Posterior vena cava (tissue), 2 donors: ENCODE results near the gene NOC4L. TPM values are rescaled to one million over a fixed set of nuclear protein-coding genes. Genes with fewer than 3 reads are reported as not detected.
"Not testable (repeated sequence)": the region's sequence is repeated elsewhere in the genome, so short reads cannot be mapped to it uniquely, and the experiment has no call there.

Experiments
- DNase-seq: peaks from one replicate; pipeline ENCODE4 v3.0.0-alpha.2; 2020; ENCODE audit warnings: low spot score
- intact Hi-C, 2 donors: fragments of 100-400 bp; cut with DNase I; formaldehyde crosslinking; loops; one replicate each; pipeline versions ENCODE4 v1.14.1 to v1.14.2; 2022 to 2023
- total RNA-seq, 2 donors: library from RNA; stranded (reverse); fragmentation: NEBNext Ultra II Directional; extraction: Animal tissue kit (Norgen Biotek cat#: 25700); gene quantifications; one replicate each; pipeline ENCODE4 v1.2.1, GENCODE V29; 2021
- donor health status: DM: yes; HTN: yes; CAD: no.
- donor health status: DM: yes; HTN: yes; CAD: no.

The NOC4L gene
- total RNA-seq, 2 donors from 2014 or later, result 11.2 to 13.6 TPM

DNA sequence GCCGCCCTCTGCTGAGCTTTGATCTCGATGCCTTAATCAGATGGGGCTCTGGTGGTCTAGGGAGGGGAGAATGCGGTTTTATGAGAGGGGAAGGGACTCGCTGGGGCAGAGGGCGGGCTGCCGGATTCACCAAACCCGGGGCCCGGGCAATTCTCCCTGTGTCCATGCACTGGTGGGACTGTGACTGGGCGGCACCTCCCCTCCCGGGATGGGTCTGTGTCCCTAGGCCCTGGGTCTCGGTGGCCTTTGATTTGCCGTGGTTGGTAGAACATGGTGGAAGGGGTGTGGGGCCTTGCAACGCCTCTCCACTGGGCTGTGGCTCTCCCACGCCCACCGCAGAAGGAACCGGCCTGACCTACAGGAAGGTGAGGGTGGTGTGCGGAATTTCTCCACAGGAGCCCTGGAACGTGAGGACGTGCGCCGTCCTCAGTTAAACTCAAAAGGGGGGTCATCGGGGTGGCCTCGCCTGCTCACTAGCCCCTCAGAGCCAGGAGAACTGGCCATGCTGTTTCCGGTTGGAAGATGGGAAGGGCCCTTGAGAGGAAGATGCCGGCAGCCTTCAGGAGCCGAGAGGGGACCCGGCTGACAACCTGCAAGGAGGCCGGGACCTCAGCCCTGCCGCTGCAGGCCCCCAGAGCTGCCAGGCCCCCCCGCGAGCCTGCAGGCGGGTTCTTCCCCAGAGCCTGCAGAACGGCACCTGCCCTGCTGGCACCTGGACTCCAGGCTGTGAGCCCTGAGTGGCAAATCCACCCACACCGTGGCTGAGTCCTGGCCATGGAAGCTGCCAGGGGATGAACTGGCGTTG is 43.6 kb downstream of the NOC4L start:
- no peak for DNase-seq
- intact Hi-C loops, result no loop called here

DNA sequence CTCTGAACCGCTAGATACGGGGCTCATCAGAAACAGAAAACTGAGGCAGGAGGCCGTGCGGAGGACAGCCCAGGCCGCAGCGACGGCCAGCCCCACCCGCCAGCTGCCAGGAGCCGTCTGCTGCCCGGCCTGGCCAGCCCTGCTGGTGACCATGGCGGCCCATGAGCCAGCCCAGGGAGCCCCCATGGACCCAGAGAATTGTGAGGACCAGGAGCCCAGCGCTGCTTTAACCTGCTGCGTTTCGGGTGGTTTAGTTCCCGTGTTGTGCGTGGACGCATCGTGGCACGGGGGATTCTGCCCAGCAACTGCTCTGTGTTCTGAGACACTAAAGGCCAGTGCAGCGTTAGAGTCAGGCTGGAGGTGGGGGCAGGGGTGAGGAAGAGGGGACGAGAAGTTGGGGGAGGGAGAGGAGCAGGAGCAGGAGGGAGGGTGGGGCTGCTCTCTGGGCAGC is 44.2 kb downstream of the NOC4L start:
- no peak for DNase-seq

DNA sequence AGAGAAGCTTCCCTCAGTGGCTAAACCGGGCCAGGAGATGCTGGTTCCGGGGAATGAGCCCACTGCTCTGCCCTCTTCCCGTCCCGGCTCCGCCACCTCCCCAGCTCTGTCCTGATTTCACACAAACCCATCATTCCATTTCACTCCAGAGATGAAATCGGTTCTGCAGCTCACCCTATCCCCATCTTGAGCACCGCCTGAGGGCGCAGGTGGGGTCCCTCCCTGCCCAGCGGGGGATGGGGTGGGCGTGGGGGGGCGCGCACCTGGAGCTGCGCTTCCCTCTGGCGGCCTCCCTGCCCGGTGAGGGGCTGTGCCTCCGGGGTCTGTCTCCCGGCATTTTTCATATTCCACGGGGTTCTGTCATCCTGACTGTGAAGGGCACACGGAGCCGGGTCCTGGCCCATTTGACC is 44.7 kb downstream of the NOC4L start:
- intact Hi-C loops, result no loop called here

More for the DNA sequence above, 44.2 kb downstream of the NOC4L start:
- intact Hi-C loops, result no loop called here

DNA sequence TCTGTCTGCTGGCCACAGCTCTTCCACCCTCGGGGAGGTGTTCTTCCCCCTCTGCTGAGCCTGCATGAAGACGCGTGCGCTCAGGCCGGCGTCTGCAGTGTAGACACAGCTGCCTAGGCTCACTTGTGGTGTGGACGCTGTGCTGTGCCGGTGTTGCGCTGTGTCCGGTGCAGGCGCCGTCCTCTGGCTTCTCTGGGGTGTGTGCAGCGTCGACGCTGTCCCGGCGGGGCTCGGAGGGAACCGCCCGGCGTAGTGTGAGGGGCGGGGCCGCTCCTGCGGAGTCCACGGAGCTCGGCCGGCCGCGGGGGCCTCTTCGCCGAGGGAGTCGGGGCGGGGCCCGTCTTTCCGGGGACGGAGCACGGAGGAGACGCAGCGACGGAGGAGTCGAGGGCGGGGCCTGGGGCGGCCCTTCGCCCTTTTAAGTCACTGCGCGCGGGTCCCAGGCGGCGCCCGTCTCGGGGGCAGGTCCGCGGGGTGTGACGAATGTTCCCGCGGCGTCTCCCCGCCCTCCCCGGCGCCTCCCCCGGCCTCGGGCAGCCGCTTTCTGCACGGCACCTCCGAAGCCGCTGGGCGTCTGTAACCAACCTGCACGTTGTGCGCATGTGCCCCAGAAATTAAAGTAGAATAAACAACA is 45.2 kb downstream of the NOC4L start:
- intact Hi-C loops, result no loop called here

More for the DNA sequence above, 44.7 kb downstream of the NOC4L start:
- DNase-seq, result no peak

DNA sequence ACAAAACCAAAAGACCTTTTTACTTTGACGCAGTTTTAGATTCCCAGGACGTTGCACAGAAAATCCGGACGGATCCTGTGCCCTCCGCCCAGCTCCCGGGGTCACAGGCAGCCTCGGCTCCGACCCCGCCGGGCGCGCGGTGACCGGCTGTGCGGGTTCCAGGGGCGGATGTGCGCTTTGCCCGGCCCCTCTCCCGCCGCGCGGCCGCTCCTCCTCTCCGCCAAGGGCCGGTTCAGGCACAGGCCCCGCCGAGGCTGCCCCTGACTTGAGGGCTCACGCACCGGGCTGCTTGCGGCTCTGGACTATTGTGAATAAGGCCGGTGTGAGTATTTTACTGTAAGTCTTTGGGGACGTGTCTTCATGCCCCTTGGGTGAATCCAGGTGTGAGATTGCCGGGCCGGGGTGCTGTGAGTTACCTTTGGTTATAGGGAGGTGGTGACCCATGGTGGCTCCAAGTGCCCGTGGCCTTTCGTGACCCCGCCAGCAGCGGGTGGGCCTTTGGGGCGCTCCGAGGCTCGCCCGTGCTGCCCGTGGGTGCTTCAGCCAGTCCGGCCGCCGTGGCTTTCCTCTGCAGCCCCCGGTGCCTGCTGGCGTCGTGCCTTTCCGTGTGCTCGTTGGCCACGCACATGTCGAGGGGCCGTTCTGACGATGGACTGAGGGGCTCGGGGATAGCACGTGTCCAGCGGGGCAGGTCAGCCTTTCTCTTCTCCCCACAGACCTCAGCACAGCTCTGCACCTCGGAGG is 45.9 kb downstream of the NOC4L start:
- intact Hi-C loops, result no loop called here
- no peak for DNase-seq

More for the DNA sequence above, 45.2 kb downstream of the NOC4L start:
- DNase-seq, result peak; percentile 97

DNA sequence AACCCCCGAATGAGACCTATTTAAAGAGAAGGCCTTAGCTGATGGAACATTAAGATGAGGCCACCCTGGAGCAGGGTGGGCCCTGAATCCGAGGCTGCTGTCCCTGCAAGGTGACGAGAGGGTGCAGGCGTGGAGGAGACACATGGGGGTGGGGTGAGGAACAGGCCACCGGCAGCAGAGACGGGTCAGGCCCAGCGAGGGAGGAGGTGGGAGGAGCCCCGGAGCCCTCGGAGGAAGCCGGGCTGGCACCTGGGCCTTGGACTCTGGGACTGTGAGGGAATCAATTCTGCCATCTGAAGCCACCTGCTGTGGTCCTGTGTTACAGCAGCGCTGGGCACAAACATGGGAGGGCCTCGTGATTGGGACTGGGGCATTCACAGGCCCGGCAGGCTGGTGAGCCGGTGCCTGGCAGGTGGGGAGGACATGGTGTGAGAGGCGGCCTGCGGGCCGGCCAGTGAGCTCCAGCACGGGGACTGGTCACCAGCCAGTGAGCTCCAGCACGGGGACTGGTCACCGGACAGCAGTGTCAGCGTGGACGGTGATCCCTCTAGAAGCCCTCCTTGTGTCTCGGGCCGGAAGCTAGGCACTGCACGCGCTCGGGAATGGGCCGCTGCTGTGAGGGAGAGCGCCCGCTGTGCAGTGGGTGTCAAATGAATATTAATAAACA is 46.7 kb downstream of the NOC4L start:
- DNase-seq, result no peak
- intact Hi-C loops, result no loop called here

DNA sequence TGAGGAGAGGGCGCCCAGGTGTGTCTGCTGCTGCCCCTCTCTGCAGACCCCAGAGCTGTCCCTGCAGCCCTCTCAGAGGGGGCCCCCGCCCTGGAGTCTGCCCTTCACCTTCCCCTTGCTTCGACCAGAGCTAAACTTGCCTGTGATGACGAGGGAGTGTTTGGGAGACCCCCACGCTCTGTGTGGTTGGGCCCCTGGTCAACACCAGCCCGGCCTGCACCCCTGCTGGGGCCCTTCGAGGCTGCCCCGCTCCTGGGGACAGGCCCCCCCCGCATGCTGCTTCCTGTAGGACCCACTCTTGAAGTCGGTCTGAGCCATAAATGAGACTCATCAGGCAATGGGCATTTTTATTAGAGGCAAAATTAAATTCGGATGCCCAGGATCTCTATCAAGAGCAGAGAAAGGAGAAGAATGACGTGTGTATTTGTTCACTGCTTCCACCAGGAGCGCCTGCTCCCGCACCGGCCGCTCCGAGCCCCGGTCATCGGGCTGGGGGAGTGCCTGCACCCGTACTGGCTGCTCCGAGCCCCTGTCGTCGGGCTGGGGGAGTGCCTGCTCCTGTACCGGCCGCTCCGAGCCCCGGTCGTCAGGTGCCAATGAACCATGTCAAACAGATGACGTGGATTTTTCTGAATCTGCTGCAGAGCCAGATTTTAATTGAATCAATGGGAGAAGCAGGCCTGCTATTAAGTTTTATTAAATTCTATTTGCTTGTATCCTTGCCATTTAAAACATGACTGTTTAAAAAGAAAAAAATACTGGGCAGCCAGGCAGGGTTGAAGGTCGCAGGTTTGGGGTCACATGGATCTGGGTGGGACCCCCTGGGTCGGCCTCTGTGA is 47.7 kb downstream of the NOC4L start:
- no peak for DNase-seq
- intact Hi-C loops, result no loop called here

DNA sequence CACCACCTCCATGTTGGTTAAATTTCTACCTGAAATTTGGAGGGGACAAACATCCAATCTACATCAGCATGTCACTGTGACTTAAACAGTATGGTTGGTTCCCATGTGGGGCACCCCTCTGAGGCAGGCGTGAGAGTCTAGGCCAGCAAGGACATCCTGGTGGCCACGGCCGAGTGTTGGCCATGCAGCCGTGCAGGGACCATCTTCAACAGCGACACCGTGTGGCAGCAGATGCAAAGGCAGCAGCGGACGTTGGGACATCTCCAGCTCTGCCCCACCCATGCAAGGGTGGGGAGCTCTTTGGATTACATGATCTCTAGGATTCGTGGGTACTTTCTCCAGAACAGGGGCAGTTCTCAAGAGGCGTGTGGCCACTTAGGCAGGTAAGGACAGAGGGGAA is 49.8 kb downstream of the NOC4L start:
- intact Hi-C loops, result no loop called here
- no peak for DNase-seq

DNA sequence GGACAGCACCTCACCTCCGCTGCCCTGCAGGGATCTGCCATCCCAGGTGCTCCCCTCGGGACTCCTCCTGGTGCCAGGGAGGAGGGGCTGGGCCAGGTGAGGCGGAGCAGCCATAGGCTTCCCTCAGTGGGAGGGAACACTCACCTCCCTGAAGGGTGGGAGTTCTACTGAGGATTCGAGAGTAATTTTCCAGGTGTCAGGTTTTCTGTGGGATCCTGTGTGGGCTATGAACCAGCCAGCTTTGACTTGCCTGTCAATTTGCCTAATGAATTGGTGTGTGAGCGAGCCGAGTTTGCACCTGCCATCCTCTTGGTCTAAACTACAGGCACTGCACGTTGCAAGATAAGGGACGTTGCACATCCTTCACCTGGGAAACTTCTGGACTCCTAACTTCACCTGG is 50.3 kb downstream of the NOC4L start:
- intact Hi-C loops, result no loop called here
- no peak for DNase-seq

DNA sequence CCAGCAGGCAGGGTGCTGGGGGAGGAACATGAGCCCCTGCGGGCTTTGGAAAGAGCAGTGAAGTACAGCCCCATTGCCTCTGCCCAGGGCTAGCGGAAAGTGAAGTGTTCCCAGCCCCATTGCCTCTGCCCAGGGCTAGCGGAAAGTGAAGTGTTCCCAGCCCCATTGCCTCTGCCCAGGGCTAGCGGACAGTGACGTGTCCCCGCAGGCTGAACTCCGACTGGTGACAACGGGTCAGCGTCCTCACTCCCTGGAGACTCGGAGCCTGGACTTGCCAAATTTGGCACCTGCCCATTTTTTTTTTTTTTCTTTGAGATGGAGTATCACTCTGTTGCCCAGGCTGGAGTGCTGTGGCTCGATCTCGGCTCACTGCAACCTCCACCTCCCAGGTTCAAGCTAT is 51.0 kb downstream of the NOC4L start:
- intact Hi-C loops, DNase-seq: not testable (repeated sequence)

DNA sequence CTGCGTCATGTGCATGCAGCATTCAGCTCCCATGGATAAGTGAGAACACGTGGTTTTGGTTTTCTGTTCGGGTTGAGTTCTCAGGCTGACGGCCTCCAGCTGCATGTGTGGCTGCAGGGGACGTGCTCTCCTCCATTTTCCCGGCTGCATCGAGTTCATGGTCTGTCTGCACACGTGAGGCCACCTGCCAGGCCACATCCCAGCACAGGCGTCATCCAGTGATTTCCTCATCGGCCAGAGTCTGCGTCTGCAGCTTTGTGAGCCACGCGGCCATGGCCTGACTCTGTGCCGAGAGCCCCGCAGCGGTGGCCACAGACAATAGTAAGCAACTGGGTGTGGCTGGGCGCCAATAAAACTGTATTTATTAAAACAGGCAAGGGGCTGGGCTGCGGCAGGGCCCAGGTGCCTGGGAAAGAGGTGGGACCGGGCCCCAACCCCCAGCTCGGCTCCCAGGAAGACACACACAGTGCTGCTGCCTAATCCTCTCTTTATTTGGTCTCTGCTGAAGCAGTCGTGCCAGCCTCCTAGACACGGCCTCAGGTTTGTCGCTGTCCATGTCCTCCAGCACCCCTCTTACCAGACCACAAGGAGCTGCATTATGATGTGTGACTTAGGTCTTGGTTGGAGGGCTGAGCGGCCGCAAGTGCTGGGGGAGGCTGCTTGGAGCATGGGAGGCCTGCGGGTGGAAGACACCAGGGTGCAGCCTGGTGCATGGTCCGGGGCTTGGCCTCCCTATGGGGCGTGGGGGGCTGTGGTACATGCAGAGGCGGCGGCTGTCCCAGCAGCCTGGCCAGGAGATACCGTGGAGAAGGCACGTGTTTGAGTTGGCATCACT is 52.0 kb downstream of the NOC4L start:
- intact Hi-C loops, result no loop called here
- DNase-seq, result no peak

DNA sequence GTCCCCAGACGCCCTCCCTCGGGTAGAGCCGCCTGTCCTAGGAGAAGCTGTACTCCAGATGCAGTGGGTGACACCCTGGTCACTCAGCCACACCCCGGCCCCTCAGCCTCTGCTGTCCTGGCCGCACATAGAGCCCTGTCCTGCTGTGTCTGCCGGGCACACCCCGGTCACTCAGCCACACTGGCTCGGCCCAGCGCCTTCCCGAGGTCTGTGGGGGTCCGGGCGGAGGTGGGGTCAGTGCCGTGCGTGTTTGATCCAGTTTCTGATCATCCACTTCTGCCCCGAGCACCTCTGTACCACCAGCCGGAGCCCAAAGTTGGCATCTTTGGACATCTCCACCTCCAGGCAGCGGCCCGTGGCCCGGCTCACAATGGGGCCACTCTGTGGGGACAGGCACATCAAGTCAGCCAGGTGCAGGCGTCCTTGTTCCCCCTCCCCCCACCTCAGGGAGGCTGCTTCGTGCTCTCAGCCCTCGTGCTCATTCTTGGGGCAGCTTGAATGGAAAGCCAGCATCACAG is 52.7 kb downstream of the NOC4L start:
- no peak for DNase-seq
- intact Hi-C loops, result no loop called here

DNA sequence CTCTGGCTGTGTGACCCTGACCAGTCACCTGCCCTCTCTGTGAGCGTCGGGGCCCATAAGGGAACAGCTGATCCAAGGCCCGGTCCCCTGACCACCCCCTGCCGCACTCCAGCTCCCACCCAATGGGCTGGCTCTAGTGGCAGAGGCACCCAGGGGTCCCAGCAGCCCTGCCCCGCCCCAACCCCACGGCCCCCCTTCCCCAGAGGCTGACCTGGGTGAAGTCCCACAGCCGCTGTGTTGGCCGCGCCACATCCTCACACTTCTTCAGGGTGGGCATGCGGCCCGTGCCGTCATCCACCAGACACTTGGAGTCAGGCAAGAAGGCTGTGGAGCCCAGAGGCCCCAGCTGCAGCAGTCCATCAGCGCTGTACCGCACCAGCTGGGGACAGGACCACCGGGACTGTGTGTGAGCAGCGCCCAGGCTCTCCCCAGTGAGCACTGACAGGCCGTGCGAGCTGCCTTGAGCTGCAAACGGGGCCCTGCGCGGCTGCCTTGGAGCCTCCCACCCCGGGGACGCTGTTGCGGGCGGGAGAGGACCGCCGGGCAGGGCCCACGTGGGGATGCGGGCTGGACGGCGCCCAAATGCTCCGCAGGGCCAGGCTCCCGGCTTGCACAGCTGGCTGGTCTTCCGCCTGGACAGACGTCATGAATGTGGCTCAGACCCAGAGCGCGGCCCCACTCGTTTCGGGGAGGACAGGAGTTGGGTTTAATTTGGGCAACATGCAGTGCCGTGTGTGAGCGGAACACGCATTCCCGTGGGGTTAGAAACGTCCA is 53.5 kb downstream of the NOC4L start:
- intact Hi-C loops, result no loop called here

DNA sequence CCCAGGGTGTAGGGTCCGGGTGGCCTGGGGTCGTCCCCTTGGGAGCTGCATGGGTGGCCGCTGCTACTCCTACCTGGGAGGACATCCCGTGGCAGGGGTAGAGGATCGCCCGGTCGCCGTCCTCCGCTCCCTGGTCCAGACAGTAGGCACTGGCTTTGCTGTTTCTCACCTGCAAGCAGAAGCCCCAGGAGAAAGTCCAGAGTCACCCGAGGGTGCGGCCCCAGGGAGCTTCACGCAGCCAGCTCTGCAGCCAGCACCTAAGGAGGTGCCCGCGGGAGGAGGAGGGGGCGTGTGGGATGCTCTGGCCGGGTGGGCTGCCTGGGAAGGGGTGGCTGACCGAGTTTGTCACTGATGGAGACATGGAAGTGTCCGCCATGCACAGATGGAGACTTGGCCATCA is 54.8 kb downstream of the NOC4L start:
- no peak for DNase-seq
- intact Hi-C loops, result no loop called here

More for the DNA sequence above, 53.5 kb downstream of the NOC4L start:
- no peak for DNase-seq

DNA sequence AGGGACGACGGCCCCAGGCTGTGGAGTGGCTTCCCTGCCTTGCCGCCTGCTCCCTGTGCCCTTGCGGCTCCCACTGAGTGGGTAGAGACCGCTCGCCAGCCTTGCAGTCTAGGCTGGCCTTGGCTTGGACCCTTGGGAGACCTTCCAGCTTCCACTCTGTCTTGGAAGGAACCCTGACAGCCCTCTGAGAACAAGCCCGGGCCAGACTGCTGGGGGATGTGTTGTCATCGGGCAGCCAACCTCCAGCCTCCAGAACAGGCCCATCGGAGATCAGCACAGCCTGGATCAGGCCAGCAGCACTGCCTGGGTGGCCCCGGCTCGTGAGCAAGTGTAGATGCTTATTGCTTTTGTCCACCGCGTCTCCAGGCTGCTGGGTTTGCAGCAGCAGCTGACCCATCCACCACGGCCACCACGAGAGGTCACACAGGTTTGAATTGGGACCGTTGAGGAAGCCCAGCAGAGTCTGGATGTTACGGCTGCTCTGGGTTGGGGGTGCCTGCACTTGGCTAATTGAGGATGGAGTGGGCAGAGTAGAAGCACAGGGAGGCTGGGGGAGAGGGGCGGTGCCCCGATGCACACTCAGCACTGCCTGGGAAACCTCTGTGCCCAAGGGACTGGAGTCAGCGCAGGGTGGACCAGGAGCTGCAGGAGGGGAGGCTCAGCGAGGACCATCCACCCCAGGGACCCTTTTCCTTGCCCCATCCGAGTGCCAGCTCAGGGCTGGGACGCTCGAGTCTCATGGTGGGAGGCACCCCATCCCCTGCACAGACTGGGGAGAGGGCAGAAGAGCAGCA is 55.5 kb downstream of the NOC4L start:
- DNase-seq, result no peak
- intact Hi-C loops, result no loop called here

DNA sequence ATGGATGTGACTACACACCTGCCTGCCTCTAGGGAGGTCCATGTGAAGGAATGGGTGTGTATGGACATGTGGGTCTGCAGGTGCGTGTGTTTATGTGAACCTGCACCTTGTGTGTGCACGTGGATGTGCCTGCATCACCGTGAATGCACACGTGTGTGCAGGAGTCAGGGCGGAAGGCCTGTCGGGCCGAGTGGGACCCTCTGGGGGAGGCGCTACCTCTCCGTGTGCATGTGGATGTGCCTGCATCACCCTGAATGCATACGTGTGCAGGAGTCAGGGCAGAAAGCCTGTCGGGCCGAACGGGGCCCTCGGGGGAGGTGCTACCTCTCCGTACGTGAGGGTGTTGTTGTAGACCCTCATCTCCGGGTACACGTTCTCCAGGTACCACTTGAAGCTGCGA is 56.5 kb downstream of the NOC4L start:
- no peak for DNase-seq
- intact Hi-C loops, result no loop called here
